ENCODE measurements around the gene ARL6IP4.

The ARL6IP4 gene

GRCh38 chr12:122979001-122979907 is 1.2 kb upstream of the ARL6IP4 start:
- peaks cover 27 to 31% of the 10 kb centered on the region in 2 donors for H3K36me3 Mint-ChIP-seq
- H3K4me1 Mint-ChIP-seq = peaks cover 43 to 72% of the 10 kb centered on the region in 2 donors
- peak overlapping the region; percentile 92 for H3K27ac Mint-ChIP-seq
- DNase-seq (no peak), ATAC-seq (replicated peaks) (no peak)
- no peaks in the 10 kb centered on the region for H3K9me3 Mint-ChIP-seq
- no peaks in the 10 kb centered on the region for H3K27me3 Mint-ChIP-seq
- H3K4me3 Mint-ChIP-seq = peak overlapping the region; percentile 87 to 91

DNA sequence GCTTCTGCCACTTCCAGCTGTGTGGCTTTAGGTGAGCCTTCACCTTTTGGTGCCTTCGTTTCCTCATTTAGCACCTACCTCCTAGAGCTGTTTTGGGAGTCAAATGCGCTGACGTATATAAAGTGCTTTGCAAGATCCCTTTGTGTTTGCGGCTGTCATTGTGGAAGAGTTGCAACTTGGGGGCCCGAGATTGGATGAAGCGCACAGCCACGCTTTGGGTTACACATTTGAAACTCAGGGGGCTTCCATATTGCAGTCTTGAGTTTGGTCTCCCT is 636 bp upstream of the ARL6IP4 start:
- ATAC-seq (replicated peaks) (no peak), DNase-seq (no peak)
- peaks cover 46 to 78% of the 10 kb centered on the region in 2 donors for H3K4me1 Mint-ChIP-seq
- H3K9me3 Mint-ChIP-seq = no peaks in the 10 kb centered on the region
- H3K27me3 Mint-ChIP-seq = no peaks in the 10 kb centered on the region
- peak overlapping the region; percentile 87 to 91 for H3K4me3 Mint-ChIP-seq
- peak overlapping the region; percentile 92 for H3K27ac Mint-ChIP-seq
- H3K36me3 Mint-ChIP-seq = peaks cover 31 to 37% of the 10 kb centered on the region in 2 donors

DNA sequence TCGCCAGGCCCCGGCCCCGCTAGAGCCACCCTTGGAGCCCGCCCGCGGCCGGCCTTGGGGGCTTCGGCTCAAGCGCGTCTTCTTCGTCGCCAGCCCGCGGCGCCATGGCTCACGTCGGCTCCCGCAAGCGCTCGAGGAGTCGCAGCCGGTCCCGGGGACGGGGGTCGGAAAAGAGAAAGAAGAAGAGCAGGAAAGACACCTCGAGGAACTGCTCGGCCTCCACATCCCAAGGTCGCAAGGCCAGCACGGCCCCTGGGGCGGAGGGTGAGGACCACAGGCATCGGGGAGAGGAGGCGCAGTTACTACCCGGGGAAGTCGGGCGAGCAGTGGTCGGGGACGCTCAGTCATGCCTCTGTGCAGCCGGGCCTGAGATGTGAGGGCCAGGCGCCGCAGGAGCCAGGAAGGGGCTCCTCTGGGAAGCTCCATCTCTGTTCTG is 573 bp downstream of the ARL6IP4 start:
- peak; percentile 31 to 36 for ATAC-seq (replicated peaks)
- H3K4me1 Mint-ChIP-seq = peaks cover 48 to 80% of the 10 kb centered on the region in 2 donors
- peak overlapping the region; percentile 96 for H3K27ac Mint-ChIP-seq
- peak overlapping the region; percentile 87 to 91 for H3K4me3 Mint-ChIP-seq
- DNase-seq = no peak
- no peaks in the 10 kb centered on the region for H3K27me3 Mint-ChIP-seq
- H3K9me3 Mint-ChIP-seq = no peaks in the 10 kb centered on the region
- peaks cover 38 to 44% of the 10 kb centered on the region in 2 donors for H3K36me3 Mint-ChIP-seq

DNA sequence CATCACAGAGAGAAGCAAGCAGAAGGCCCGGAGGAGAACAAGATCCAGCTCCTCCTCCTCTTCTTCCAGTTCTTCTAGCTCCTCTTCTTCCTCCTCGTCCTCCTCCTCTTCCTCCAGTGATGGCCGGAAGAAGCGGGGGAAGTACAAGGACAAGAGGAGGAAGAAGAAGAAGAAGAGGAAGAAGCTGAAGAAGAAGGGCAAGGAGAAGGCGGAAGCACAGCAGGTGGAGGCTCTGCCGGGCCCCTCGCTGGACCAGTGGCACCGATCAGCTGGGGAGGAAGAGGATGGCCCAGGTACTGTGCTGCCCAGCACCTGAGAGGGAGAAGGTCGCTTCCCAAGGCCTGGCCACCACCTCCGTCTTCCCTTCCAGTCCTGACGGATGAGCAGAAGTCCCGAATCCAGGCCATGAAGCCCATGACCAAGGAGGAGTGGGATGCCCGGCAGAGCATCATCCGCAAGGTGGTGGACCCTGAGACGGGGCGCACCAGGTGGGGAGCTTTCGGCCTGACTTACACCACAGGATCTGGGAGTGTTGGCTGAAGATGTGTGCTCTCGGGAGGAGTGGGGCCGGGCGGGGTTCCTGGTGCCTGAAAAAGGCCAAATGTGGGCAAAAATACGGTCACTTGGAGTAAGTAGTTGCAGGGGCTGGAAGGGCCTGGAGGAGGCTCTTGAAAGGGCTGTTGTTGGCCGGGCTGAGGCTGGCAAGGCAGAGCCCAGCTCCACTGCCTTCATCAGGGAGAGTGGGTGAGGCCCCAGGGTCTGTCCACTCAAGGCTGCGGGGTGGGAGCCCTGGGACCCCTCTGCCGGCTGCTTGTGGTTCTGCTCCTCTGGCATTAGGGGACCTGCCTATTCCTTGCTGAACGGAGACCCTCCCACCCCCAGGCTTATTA is 1.4 kb downstream of the ARL6IP4 start:
- Mint-ChIP-seq H3K36me3 (peaks cover 42 to 48% of the 10 kb centered on the region in 2 donors), H3K9me3 (no peaks in the 10 kb centered on the region), H3K4me1 (peaks cover 43 to 74% of the 10 kb centered on the region in 2 donors), H3K27me3 (no peaks in the 10 kb centered on the region), H3K4me3 (peak overlapping the region; percentile 87 to 91), H3K27ac (peak overlapping the region; percentile 96)
- DNase-seq (no peak), ATAC-seq (replicated peaks) (no peak)

DNA sequence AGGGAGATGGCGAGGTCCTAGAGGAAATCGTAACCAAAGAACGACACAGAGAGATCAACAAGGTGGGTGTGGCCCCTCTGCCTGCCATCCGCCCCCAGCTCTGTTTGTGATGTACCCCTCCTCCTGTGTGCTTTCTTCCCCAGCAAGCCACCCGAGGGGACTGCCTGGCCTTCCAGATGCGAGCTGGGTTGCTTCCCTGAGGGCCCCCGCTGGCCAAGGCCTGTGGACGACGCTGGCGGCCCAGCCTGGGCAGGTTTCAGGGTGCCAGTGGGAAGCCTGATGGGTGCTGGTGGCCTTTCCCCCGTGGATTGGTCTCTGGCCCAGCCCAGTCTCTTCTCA is 2.0 kb downstream of the ARL6IP4 start:
- no peak for ATAC-seq (replicated peaks)
- no peak for DNase-seq
- H3K4me1 Mint-ChIP-seq = peaks cover 43 to 68% of the 10 kb centered on the region in 2 donors
- H3K27ac Mint-ChIP-seq = no peak overlapping the region
- peaks cover 46 to 52% of the 10 kb centered on the region in 2 donors for H3K36me3 Mint-ChIP-seq
- no peaks in the 10 kb centered on the region for H3K27me3 Mint-ChIP-seq
- H3K4me3 Mint-ChIP-seq = peak overlapping the region; percentile 87 to 91
- H3K9me3 Mint-ChIP-seq = no peaks in the 10 kb centered on the region

- H3K4me1 Mint-ChIP-seq = peaks cover 39 to 61% of the 10 kb centered on the region in 2 donors
- ATAC-seq (replicated peaks) = no peak
- no peak for DNase-seq
- H3K36me3 Mint-ChIP-seq = peaks cover 47 to 53% of the 10 kb centered on the region in 2 donors
- no peaks in the 10 kb centered on the region for H3K27me3 Mint-ChIP-seq
- no peaks in the 10 kb centered on the region for H3K9me3 Mint-ChIP-seq
- H3K27ac Mint-ChIP-seq = peak overlapping the region; percentile 90
- H3K4me3 Mint-ChIP-seq = peak overlapping the region; percentile 54 to 87
Observed at GRCh38 chr12:122982963-122983788, 2.7 kb downstream of the ARL6IP4 start.

GRCh38 chr12:122983789-122984515 is 3.5 kb downstream of the ARL6IP4 start:
- no peak for DNase-seq
- H3K27ac Mint-ChIP-seq = peak overlapping the region; percentile 90
- no peak for ATAC-seq (replicated peaks)
- peaks cover 46 to 52% of the 10 kb centered on the region in 2 donors for H3K36me3 Mint-ChIP-seq
- H3K9me3 Mint-ChIP-seq = no peaks in the 10 kb centered on the region
- H3K4me3 Mint-ChIP-seq = peak overlapping the region in 1 of 2 donors; percentile 25
- peaks cover 38 to 59% of the 10 kb centered on the region in 2 donors for H3K4me1 Mint-ChIP-seq
- no peaks in the 10 kb centered on the region for H3K27me3 Mint-ChIP-seq

DNA sequence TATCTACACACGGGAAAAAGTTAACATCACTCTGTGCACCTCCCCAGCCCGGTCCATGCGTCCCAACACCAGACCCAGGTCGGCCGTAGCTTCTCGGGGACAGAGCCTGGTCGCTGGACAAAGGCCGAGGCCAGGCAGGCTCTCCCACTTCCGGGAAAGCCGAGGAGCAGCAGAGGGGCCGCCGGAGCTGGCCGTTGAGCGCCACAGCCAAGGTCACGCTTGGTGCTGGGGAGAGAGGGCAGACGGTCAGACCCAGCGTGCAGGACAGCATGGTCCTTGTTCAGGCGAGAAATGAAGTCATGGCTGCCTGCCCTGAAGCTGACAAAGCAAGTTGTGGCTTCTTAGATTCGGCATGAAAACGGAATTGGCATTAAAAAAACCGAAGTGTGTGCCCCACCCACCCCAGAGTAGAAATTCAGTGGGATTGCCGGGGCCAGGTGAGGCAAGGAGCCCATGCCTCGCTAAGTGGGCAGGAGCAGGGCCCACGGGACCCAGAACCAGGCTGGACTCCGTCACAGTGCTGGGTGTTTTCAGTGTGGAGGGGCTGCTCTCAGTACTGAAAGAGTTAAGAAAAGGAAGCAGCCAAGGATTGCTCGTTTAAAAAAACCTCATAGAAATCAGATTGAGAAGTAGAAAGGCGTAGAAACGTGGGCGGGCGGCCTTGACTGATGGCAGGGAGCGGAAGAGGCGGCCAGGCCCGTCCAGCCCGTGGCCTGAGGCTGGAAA is 4.3 kb downstream of the ARL6IP4 start:
- H3K36me3 Mint-ChIP-seq = peaks cover 46 to 52% of the 10 kb centered on the region in 2 donors
- peak overlapping the region in 1 of 2 donors; percentile 21 for H3K4me3 Mint-ChIP-seq
- H3K9me3 Mint-ChIP-seq = no peaks in the 10 kb centered on the region
- peaks cover 32 to 51% of the 10 kb centered on the region in 2 donors for H3K4me1 Mint-ChIP-seq
- DNase-seq (no peak), ATAC-seq (replicated peaks) (no peak)
- no peaks in the 10 kb centered on the region for H3K27me3 Mint-ChIP-seq
- peak overlapping the region; percentile 48 for H3K27ac Mint-ChIP-seq

DNA sequence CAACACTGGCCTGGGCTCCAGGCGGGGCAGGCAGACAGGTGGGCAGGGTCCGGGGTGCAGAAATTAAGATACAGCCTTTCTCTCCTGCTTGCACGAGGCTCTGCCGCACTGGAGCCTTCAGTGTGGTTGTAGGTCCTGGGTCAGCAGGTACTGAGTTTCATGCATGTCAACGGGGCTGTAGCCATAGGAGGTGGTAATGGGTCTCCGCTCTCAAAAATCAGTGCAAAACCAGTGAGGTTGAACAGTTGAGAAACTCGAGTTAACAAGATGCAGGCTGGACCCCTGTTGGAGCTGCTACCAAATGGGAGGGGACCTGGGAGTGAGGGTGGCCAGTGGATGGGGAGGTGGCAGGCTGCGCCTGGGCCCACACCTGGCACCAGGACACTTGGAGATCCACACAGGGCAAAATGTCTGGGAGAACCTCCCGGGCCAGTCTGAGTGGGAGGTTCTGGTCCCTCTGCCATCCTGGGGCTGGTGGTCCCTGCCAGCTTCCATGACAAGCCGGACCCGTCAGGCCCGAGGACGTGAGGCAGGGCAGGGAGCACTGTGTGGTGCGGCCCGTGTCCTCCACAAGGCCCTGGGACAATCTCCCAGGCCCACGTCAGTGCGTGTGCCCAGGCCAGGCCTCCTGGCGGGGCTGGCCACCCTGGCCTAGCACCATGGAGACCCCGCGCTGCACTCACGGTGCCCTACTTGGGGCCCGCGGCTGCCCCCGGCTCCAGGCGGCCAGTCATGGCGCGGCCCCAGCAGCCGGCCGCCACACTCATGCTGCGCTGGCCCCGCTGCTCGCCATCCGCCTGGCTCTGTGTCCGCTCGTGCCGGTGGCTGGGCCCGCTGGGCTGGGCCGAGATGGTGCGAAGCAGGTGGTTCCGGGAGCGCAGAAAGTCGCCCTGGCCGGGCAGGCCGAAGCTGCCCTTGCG is 5.1 kb downstream of the ARL6IP4 start:
- peaks cover 46 to 52% of the 10 kb centered on the region in 2 donors for H3K36me3 Mint-ChIP-seq
- no peaks in the 10 kb centered on the region for H3K9me3 Mint-ChIP-seq
- peaks cover 28 to 48% of the 10 kb centered on the region in 2 donors for H3K4me1 Mint-ChIP-seq
- peak overlapping the region; percentile 48 for H3K27ac Mint-ChIP-seq
- DNase-seq (no peak), ATAC-seq (replicated peaks) (no peak)
- no peak overlapping the region for H3K4me3 Mint-ChIP-seq
- H3K27me3 Mint-ChIP-seq = no peaks in the 10 kb centered on the region

- H3K4me1 Mint-ChIP-seq = peaks cover 28 to 42% of the 10 kb centered on the region in 2 donors
- H3K27me3 Mint-ChIP-seq = no peaks in the 10 kb centered on the region
- H3K9me3 Mint-ChIP-seq = no peaks in the 10 kb centered on the region
- DNase-seq = no peak
- H3K36me3 Mint-ChIP-seq = peaks cover 44 to 49% of the 10 kb centered on the region in 2 donors
- no peak overlapping the region for H3K4me3 Mint-ChIP-seq
- no peak for ATAC-seq (replicated peaks)
- no peak overlapping the region for H3K27ac Mint-ChIP-seq
Observed at GRCh38 chr12:122986258-122986871, 5.9 kb downstream of the ARL6IP4 start.

DNA sequence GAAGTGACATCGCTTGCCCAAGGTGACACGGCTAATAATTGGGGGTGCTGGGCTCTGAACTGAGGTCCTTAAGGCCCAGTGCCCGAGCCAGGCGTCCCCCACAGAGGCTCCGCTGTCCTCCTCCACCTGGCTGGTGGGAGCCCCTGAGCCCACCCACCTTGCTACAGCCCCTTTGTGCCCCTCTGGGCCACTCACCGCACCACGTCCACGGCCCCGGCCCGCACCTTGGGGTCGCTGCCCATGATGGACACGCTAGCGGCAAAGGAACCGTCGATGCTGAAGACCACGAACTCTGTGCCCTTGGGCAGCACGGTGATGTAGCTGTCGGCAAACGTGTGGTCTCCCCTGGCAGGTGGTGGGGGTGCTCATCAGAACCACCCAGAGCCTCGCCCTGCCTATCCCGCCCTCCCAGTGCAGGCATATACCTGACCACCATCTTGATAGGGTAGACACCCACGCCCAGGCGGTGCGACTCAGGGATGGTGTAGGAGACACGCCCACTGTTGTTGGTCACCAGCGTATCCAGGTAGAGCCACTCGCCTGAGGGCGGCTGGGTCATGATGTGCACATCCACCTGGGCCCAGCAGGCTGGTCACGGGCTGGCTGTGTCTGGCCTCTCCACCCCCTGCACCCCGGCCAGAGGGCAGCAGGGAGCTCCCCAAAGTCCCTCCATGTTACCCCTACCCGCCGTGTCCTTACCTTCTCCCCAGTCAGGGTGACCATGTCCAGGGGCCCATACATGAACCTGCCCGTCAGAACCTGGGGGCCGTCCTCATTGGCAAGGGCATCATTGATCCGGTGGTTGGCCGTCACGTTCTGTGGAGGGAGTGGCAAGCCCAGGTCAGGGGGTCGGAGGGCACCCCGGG is 6.8 kb downstream of the ARL6IP4 start:
- DNase-seq (no peak), ATAC-seq (replicated peaks) (no peak)
- Mint-ChIP-seq H3K4me3 (no peak overlapping the region), H3K27ac (no peak overlapping the region), H3K27me3 (no peaks in the 10 kb centered on the region), H3K36me3 (peaks cover 39 to 42% of the 10 kb centered on the region in 2 donors), H3K4me1 (peaks cover 23 to 34% of the 10 kb centered on the region in 2 donors), H3K9me3 (no peaks in the 10 kb centered on the region)

Data from stimulated activated naive B cell treated with anti-CD40 and anti-IgM and Interleukin-4, amounts not matched to agents 10 μg/mL and 1 μg/mL and 100 μg/mL, for 72 hours (primary cell).